ENCODE results near the gene LGI2.

The LGI2 gene

GRCh38 chr4:24995346-24995919, 35.3 kb downstream of the LGI2 start:
- no peak for DNase-seq (ENCODE audit: low spot score)

GRCh38 chr4:24993551-24994080, 37.1 kb downstream of the LGI2 start:
- DNase-seq (ENCODE audit: low spot score), result no peak

DNA sequence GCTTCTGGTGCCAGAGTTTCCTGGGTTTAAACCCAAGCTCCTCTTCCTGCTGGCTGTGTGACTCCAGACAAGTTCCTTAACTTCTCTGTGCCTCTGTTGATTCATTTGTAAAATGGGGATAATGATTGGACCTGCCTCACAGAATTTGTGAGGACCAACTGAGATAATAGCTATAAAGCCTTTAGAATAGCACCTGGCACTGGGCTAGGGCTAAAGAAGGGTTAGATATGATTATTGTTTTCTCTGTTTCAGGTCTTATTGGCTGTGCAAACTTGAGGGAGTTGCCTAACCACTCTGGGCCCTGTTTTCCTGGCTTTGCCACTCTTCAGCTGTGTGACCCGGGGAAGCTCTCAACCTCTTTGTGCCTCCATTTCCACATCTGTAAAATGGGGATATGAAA, 37.8 kb downstream of the LGI2 start:
- no peak for DNase-seq (ENCODE audit: low spot score)

GRCh38 chr4:24991015-24991414, 39.7 kb downstream of the LGI2 start:
- no peak for DNase-seq (ENCODE audit: low spot score)

- no peak for DNase-seq (ENCODE audit: low spot score)
These were observed 41.4 kb downstream of the LGI2 start for GRCh38 chr4:24989327-24989726.

DNA sequence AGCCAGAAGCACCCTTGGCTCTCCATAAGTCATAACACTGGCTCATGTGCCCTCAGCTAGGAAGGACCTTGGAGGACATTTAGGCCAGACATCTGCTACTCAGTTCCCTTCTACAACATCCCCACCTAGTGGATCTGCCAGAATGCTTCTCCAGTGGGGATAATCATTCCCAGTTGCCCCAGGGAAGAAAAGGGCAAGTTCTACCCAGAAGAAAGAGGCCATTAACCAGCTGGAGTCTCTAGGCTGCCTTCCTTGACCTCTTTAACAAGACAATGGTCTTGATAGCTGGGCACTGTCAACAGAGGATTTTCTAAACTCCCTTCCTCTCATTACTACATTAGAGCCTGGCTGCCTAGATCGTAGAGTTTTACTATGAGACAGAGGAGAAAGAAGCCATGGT, 42.0 kb downstream of the LGI2 start:
- peak; percentile 77 for DNase-seq (ENCODE audit: low spot score)

DNA sequence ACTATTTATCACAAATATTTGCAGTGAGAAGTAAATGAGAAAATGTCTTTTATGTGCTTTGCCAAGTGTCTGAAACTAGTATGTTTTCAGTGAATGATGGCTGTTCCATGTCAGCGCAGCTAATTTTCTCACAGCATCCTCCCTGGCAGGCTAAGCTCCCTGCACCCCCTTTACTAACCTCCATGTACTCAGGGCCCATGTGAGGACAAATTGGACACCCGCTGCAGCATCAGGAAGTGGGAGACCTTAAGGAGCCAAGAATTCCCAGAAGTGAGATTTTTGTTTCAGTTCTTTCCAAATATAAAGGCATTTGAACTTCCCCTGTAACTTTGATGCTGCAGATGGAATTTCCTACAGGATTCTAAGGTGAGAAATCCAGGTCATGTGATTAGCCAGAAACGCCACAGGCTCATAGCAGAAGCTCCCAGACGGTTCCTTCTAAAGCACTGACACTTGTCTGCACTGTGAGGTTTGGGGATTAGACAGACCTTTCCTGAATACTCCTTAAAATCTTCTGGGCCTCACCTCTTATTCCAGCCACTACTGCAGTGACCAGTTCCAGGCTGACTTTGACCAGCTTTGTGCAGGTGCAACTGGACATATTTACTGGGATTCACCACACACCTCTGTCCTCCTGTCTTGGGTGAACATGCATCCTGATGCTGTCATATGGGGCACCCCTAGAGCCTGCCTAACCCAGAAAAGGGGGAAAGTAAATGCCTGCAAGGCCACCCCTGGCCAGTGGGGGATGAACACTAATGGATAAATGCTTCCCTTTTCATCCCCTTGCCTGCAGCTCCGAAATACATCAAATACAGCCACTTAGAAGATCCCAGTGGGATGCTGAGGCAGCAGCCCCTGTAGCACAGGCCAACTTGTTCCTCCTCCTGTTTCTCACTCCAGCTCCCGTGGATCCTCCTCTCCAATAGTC, 45.9 kb downstream of the LGI2 start:
- peak; percentile 29 for DNase-seq (ENCODE audit: low spot score)

GRCh38 chr4:24980740-24981139, 50.0 kb downstream of the LGI2 start:
- no peak for DNase-seq (ENCODE audit: low spot score)

GRCh38 chr4:24980064-24980690, 50.6 kb downstream of the LGI2 start:
- DNase-seq (ENCODE audit: low spot score), result peak; percentile 69

GRCh38 chr4:24979554-24979953, 51.2 kb downstream of the LGI2 start:
- no peak for DNase-seq (ENCODE audit: low spot score)

DNA sequence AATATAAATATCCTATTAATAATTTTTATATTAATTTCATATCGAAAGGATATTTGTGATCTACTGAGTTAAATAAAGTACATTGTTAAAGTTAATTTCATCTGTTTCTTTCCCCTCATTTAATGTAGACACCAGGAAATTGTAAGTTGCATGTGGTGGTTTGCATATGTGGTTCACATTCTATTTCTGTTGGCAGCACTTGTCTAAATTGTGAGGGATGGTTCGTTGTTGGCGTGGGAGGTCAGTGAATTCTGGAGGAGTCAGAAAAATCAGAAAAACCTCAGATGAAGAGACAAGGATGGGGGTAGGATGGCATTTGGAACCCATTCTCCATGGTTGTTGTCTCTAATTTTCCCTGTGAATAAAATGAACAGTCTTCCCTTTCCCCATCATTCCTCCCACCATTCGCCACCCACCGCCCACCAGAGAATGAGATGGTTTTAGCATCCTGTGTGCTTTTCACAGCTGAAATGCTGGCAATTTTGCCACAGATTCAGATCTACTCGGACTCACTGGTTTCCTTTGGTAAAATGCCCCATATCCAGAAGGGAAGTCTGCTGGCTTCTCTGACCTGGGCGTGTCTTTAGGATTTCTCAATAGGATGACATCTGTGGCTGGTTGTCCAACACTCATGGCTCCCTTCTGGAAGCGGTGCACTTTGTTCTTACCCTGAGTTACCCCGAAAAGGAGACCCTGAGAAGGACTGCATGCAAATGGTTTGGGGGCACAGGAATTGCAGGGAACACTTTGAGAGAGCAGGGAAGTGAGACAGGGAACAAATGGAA, 52.3 kb downstream of the LGI2 start:
- no peak for DNase-seq (ENCODE audit: low spot score)

GRCh38 chr4:24975510-24975909, 55.2 kb downstream of the LGI2 start:
- no peak for DNase-seq (ENCODE audit: low spot score)

DNA sequence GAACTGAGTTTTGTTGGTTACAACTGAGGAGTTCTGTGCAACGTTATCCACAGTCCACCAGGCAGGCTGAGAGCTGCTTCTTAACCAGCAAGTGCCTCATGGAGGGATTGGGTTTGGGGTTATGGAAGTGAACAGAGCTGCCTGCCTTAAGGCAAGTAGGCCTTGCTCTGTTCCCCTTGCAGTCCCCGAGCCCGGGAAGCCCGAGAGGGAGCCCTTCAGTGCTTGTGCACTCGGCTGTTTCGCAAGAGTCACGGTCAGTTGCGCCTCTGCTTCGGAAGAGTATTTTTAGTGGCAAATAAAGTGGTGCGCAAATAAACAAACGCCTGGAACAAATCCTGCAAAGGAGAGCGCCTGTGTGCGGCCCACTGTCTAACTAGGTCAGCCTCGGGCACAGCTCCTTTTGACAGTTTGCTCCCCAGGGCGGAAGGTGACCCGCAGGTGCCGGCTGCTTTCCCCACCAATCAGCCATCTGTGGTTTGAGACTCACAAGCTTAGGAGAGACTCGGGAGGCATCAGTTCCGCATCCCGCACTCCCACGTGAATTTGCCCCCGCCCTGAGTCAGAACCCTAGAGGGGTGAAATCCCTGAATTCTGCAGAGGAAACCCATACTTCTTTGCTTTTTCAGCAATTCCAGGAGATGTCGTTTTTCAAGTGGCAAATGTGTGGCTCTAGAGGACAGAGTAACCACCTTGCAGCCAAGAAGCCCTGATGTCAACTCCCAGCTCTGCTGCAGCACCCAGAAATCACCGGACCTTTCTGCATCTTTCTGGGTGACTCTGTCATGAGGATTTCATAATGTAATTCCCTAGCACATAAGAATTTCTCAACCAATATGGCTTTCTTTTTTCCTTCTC, 56.8 kb downstream of the LGI2 start:
- no peak for DNase-seq (ENCODE audit: low spot score)

DNA sequence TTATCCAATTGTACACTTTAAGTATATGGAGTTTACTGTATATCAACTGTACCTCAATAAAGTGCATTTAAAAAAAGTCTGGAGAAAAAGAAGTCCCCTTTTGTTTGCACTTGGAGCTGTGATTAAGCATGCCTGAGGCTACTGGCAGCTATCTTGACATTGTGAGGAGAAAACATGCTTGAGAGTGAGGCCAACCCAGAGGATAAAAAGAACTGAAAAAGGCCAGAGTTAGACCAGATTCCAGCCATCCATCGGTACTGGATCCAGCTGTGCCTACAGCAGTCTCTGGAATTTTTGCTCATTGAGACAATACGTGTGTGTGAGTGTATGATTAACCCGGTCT, 57.4 kb downstream of the LGI2 start:
- no peak for DNase-seq (ENCODE audit: low spot score)

DNA sequence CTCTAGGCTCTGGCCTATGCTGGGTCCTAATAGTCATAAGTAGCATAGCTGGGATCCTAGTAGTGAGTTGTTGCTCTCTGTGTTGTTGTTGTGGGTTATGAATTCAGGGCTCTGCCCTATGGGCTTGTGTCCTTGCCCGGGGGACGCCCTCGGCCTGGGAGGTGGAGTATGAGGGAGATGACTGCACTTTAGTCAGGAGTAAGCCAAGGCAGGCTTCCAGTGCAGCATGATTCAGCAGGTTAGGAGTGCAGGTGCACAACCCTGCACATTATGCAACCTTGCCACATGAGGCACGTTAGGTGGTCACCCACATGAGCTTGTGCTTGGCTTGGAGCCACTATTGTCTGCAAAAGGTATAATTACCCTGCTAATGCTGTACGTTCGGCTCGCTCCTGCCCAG, 59.6 kb downstream of the LGI2 start:
- peak; percentile 29 for DNase-seq (ENCODE audit: low spot score)

DNA sequence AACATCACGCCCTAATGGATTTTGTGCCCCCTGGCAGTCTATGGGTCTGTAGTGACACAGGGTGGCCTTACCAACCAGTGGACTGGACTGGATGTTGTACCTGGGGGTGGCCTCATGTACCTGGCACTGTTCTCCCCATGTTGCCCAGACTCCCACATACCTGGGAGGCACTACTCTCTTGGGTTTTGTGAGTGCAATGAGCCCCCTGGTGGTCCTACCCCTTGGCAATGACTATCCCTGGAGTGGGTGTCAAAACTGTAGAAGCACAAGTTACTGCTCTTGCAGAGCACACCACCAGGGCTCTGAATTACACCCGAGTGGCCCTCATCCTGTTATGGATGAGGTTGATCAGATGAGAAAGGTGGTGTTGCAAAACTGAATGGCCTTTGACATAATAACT, 60.1 kb downstream of the LGI2 start:
- no peak for DNase-seq (ENCODE audit: low spot score)

DNA sequence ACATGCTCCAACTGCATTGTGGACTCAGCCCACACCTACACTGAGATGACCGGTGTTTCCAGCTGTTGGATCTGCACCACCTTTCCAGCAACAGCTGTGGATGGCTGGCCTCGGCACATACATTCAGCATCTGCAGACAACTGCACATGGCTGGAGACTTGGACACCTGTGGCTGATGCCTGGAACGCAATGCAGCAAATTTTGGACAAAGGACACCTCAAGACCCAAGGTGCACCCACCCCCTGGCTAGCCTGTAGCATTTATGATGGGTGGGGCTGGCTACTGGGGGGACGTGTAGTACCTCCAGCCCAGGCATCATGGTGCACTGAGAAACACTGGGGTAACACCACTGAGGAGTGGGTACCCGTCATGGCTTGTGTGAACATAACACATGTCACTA, 60.6 kb downstream of the LGI2 start:
- DNase-seq (ENCODE audit: low spot score), result no peak

DNA sequence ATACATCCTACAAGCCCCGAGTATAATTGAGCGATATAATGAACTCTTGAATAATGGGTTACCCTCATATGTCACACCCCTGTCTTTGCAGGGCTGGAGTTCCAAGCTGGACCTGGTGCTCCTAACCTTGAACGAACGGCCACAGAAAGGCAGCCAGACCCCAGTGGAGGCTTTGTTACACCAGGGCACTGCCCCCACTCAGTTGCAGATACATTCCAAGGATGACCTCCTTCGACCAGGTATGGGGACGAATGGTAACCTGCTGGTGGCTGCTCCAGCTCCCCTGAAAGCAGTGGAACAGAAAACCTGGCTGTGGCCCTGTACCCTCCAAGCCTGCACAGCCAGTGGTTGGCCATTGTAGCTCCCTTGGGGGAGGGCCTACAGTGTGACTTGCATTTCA, 61.3 kb downstream of the LGI2 start:
- no peak for DNase-seq (ENCODE audit: low spot score)

GRCh38 chr4:24968992-24969391, 61.8 kb downstream of the LGI2 start:
- DNase-seq (ENCODE audit: low spot score), result no peak

DNA sequence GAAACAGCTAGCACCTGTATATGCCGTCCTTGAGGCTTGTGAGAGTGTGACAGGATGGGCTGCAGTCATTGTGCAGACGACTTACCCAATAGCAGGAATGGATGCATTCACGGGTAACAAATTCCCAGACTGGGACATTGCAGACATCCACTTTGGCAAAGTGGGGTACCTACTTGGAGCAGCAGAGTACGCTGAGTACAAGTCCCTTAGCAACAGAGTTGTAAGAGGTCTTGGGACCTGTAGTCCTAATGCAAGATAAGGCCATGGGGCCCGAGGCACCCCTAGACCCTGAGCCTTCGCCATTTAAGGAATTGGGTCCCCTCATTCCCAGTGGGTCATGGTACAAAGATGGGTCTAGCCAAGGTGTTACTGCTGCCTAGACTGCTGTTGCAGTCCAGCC, 62.5 kb downstream of the LGI2 start:
- no peak for DNase-seq (ENCODE audit: low spot score)

- no peak for DNase-seq (ENCODE audit: low spot score)
These were observed 63.4 kb downstream of the LGI2 start for GRCh38 chr4:24967346-24967745.
